Tibial nerve (tissue), 4 donors: Measurements from ENCODE around the gene JMJD1C. TPM values are rescaled to one million over a fixed set of nuclear protein-coding genes. Genes with fewer than 3 reads are reported as not detected.

Experiments used
- DNase-seq, 2 donors: peaks; one replicate each; pipeline ENCODE4 v3.0.0-alpha.2; 2019; ENCODE audit warnings: low spot score in 2 of 2
- H3K27ac ChIP-seq, 4 donors: fragments of 200-600 bp; sonication (generic) in 3 of 4; one replicate each; pipeline ENCODE4 v1.5.1; 2017 to 2019; ENCODE audit warnings: mild to moderate bottlenecking in 1 of 4
- H3K27me3 ChIP-seq, 2 donors: fragments of 200-600 bp; sonication (generic) in 1 of 2; one replicate each; pipeline versions ENCODE4 v1.5.1 to v1.6.0; 2017 to 2019
- H3K36me3 ChIP-seq, 3 donors: fragments of 200-600 bp; sonication (generic); one replicate each; pipeline ENCODE4 v1.5.1; 2018 to 2019
- H3K4me1 ChIP-seq, 4 donors: fragments of 200-600 bp; sonication (generic) in 3 of 4; one replicate each; pipeline ENCODE4 v1.5.1; 2017 to 2019
- H3K4me3 ChIP-seq, 4 donors: fragments of 200-600 bp; sonication (generic) in 3 of 4; one replicate each; pipeline ENCODE4 v1.5.1; 2017 to 2019; ENCODE audit warnings: mild to moderate bottlenecking in 1 of 4, moderate library complexity in 1 of 4
- H3K9me3 ChIP-seq, 4 donors: fragments of 200-600 bp; sonication (generic) in 3 of 4; one replicate each; pipeline ENCODE4 v1.5.1; 2017 to 2019
- CTCF ChIP-seq, 5 experiments: fragments of 200-600 bp in 3 of 5; fragments of 450-650 bp in 2 of 5; sonication (generic) in 3 of 5; IDR thresholded peaks; one replicate each; pipeline ENCODE4 v1.5.1; 2016 to 2019; ENCODE audit warnings: antibody characterized with exemption in 5 of 5, mild to moderate bottlenecking in 3 of 5, moderate library complexity in 2 of 5
- EP300 ChIP-seq, 2 donors: sonication (generic); formaldehyde crosslinking; IDR thresholded peaks; one replicate each; pipeline ENCODE4 v1.6.1; 2017; ENCODE audit warnings: antibody characterized with exemption in 2 of 2, mild to moderate bottlenecking in 1 of 2
- POLR2A ChIP-seq, 2 donors: fragments of 450-650 bp; IDR thresholded peaks; one replicate each; pipeline ENCODE4 v1.6.1; 2017; ENCODE audit warnings: antibody characterized with exemption in 2 of 2, mild to moderate bottlenecking in 2 of 2, moderate library complexity in 2 of 2
- WGBS, 2 donors: methylation state at CpG; one replicate each; pipeline ENCODE4 v1.1.5; 2018; 5-methylcytosine and 5-hydroxymethylcytosine counted together
- total RNA-seq, 4 donors: library from RNA; depleted of rRNA; stranded (reverse); fragments of >200 nt; gene quantifications; one replicate each; pipeline ENCODE4 v1.1.0, GENCODE V29; 2016

Gene JMJD1C
- total RNA-seq, 4 donors from 2014 or later, result 100 to 156 (median 131) TPM

GRCh38 chr10:63480237-63480636 lies 14.5 kb upstream of the JMJD1C start:
- Histone ChIP-seq H3K9me3 (no peaks in the 10 kb centered on the region), H3K27me3 (no peaks in the 10 kb centered on the region), H3K4me1 (peaks cover 0 to 30% (median 8%) of the 10 kb centered on the region in 4 donors), H3K4me3 (no peak overlapping the region), H3K27ac (no peak overlapping the region), H3K36me3 (no peaks in the 10 kb centered on the region)
- 93 to 96% methylated on average over 5 of the region's 5 CpGs for WGBS, 2 donors
- no peak for TF ChIP-seq POLR2A (IDR thresholded peaks at IDR 0.05)
- no peak for DNase-seq

DNA sequence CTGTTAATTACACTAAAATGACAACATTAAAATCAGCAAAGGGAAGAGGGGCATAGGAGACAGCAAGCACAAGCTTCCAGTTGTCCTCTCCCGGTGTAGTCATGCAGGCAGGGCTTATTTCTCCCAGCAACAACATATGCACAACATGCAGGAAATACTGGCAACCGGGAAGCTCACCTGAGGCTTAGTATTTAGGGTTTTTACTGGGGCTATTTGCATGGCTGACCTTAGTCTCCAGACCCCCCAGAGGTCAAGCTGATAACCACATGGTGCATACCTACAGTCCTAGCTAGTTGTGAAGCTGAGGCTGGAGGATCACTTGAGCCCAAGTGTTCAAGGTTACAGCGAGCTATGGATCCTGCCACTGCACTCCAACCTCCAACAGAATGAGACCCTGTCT lies 12.8 kb upstream of the JMJD1C start:
- TF ChIP-seq CTCF (IDR thresholded peaks at IDR 0.05) (no peak), EP300 (IDR thresholded peaks at IDR 0.05) (no peak), POLR2A (IDR thresholded peaks at IDR 0.05) (no peak)
- no peaks in the 10 kb centered on the region for H3K9me3 ChIP-seq
- peaks cover 0 to 24% (median 4%) of the 10 kb centered on the region in 4 donors for H3K4me1 ChIP-seq
- no peaks in the 10 kb centered on the region for H3K27me3 ChIP-seq
- H3K27ac ChIP-seq, result no peak overlapping the region
- no peaks in the 10 kb centered on the region for H3K36me3 ChIP-seq
- DNase-seq, result no peak
- no peak overlapping the region for H3K4me3 ChIP-seq
- WGBS, 2 donors, result 72 to 74% methylated on average over 3 of the region's 3 CpGs

GRCh38 chr10:63477927-63478326 lies 12.2 kb upstream of the JMJD1C start:
- Histone ChIP-seq H3K9me3 (no peaks in the 10 kb centered on the region), H3K27ac (no peak overlapping the region)
- no peak for DNase-seq

DNA sequence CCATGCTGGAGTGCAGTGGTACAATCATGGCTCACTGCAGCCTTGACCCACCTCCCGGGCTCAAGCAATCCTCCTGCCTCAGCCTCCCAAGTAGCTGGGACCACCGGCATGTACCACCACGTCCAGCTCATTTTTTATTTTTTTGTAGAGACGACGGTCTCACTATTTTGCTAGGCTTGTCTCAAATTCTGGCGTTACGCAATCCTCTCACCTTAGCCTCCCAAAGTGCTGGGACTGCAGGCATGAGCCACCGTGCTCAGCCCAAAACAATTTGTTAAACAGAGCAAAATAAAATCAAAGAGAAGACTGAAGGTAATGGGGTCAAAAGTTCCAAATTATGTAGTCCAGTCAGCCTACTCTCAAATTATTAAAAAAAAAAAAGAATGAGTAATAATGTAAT lies 8.7 kb upstream of the JMJD1C start:
- H3K4me3 ChIP-seq, result no peak overlapping the region
- DNase-seq, result no peak
- no peak for TF ChIP-seq CTCF (IDR thresholded peaks at IDR 0.05)
- TF ChIP-seq EP300 (IDR thresholded peaks at IDR 0.05), result no peak
- no peak for TF ChIP-seq POLR2A (IDR thresholded peaks at IDR 0.05)
- H3K9me3 ChIP-seq, result no peaks in the 10 kb centered on the region
- H3K4me1 ChIP-seq, result peaks cover 0 to 14% (median 0%) of the 10 kb centered on the region in 4 donors
- H3K36me3 ChIP-seq, result peaks cover 0 to 3% (median 0%) of the 10 kb centered on the region in 3 donors
- 94 to 96% methylated on average over 8 of the region's 8 CpGs for WGBS, 2 donors
- no peaks in the 10 kb centered on the region for H3K27me3 ChIP-seq
- no peak overlapping the region for H3K27ac ChIP-seq

More at GRCh38 chr10:63477927-63478326, 12.2 kb upstream of the JMJD1C start:
- 57 to 59% methylated on average over 1 of the region's 1 CpG for WGBS, 2 donors
- TF ChIP-seq CTCF (IDR thresholded peaks at IDR 0.05), result no peak
- TF ChIP-seq EP300 (IDR thresholded peaks at IDR 0.05), result no peak
- TF ChIP-seq POLR2A (IDR thresholded peaks at IDR 0.05), result no peak
- Histone ChIP-seq H3K36me3 (peaks cover 0 to 3% (median 0%) of the 10 kb centered on the region in 3 donors), H3K4me3 (no peak overlapping the region), H3K27me3 (no peaks in the 10 kb centered on the region), H3K4me1 (peaks cover 0 to 24% (median 2%) of the 10 kb centered on the region in 4 donors)

GRCh38 chr10:63470928-63471327 lies 5.2 kb upstream of the JMJD1C start:
- 67% methylated on average over 3 of the region's 3 CpGs for WGBS, 2 donors
- TF ChIP-seq POLR2A (IDR thresholded peaks at IDR 0.05) (no peak), CTCF (IDR thresholded peaks at IDR 0.05) (no peak), EP300 (IDR thresholded peaks at IDR 0.05) (no peak)
- no peaks in the 10 kb centered on the region for H3K9me3 ChIP-seq
- H3K27ac ChIP-seq, result no peak overlapping the region
- no peak overlapping the region for H3K4me3 ChIP-seq
- H3K27me3 ChIP-seq, result no peaks in the 10 kb centered on the region
- peaks cover 0 to 3% (median 0%) of the 10 kb centered on the region in 3 donors for H3K36me3 ChIP-seq
- peaks cover 0 to 31% (median 0%) of the 10 kb centered on the region in 4 donors for H3K4me1 ChIP-seq
- no peak for DNase-seq

GRCh38 chr10:63468947-63469346 lies 3.2 kb upstream of the JMJD1C start:
- H3K9me3 ChIP-seq, result no peaks in the 10 kb centered on the region
- 98% methylated on average over 1 of the region's 1 CpG for WGBS, 2 donors
- peaks cover 0 to 3% (median 0%) of the 10 kb centered on the region in 3 donors for H3K36me3 ChIP-seq

More at GRCh38 chr10:63468947-63469346, 3.2 kb upstream of the JMJD1C start:
- no peak for TF ChIP-seq CTCF (IDR thresholded peaks at IDR 0.05)
- no peak for TF ChIP-seq EP300 (IDR thresholded peaks at IDR 0.05)
- no peak for TF ChIP-seq POLR2A (IDR thresholded peaks at IDR 0.05)
- Histone ChIP-seq H3K27ac (no peak overlapping the region), H3K4me1 (peaks cover 0 to 38% (median 3%) of the 10 kb centered on the region in 4 donors), H3K27me3 (no peaks in the 10 kb centered on the region), H3K4me3 (no peak overlapping the region)
- no peak for DNase-seq
